Esophagus squamous epithelium (tissue), 5 donors: ENCODE results near the gene PPRC1. TPM values are rescaled to one million over a fixed set of nuclear protein-coding genes. Genes with fewer than 3 reads are reported as not detected.

Experiments used
- DNase-seq: peaks from one replicate; lab custom pipeline; 2025; lab: John Stamatoyannopoulos, UW
- H3K27ac ChIP-seq, 4 donors: fragments of 200-600 bp; sonication (generic); one replicate each; pipeline ENCODE4 v1.5.1; 2016 to 2019; ENCODE audit warnings: mild to moderate bottlenecking in 1 of 4
- H3K27me3 ChIP-seq, 4 donors: fragments of 200-600 bp; sonication (generic); 1 replicate in 3 of 4; 2 replicates in 1 of 4; pipeline versions ENCODE4 v1.5.1 to v1.6.0; 2017 to 2021; ENCODE audit warnings: antibody characterized with exemption in 1 of 4
- H3K36me3 ChIP-seq, 3 donors: fragments of 200-600 bp; sonication (generic); one replicate each; pipeline ENCODE4 v1.5.1; 2016 to 2019
- H3K4me1 ChIP-seq, 3 donors: fragments of 200-600 bp; sonication (generic); one replicate each; pipeline ENCODE4 v1.5.1; 2017 to 2019
- H3K4me3 ChIP-seq, 4 donors: fragments of 200-600 bp; sonication (generic); 1 replicate in 3 of 4; 2 replicates in 1 of 4; pipeline ENCODE4 v1.5.1; 2016 to 2019; ENCODE audit warnings: mild to moderate bottlenecking in 2 of 4, moderate library complexity in 1 of 4
- H3K9me3 ChIP-seq, 3 donors: fragments of 200-600 bp; sonication (generic); one replicate each; pipeline ENCODE4 v1.5.1; 2016 to 2019
- CTCF ChIP-seq, 6 experiments: fragments of 450-650 bp in 4 of 6; fragments of 200-600 bp in 2 of 6; sonication (generic) in 2 of 6; IDR thresholded peaks; one replicate each; pipeline ENCODE4 v1.5.1; 2016 to 2019; ENCODE audit warnings: antibody characterized with exemption in 6 of 6, mild to moderate bottlenecking in 4 of 6, moderate library complexity in 4 of 6
- POLR2A ChIP-seq, 4 donors: fragments of 450-650 bp; IDR thresholded peaks; one replicate each; pipeline ENCODE4 v1.6.1; 2017; ENCODE audit warnings: antibody characterized with exemption in 4 of 4, mild to moderate bottlenecking in 4 of 4, moderate library complexity in 3 of 4
- WGBS, 2 donors: methylation state at CpG; one replicate each; pipeline ENCODE4 v1.1.5; 2018; 5-methylcytosine and 5-hydroxymethylcytosine counted together
- intact Hi-C: fragments of 100-400 bp; cut with DNase I; formaldehyde crosslinking; loops from one replicate; pipeline ENCODE4 v1.15.0; 2022
- total RNA-seq, 4 donors: library from RNA; depleted of rRNA; stranded (reverse); fragments of >200 nt; gene quantifications; one replicate each; pipeline ENCODE4 v1.1.0, GENCODE V29; 2016
- donor health status: DM: yes; HTN: yes; CAD: no.

Gene PPRC1
- total RNA-seq, 4 donors from 2014 or later, result 10.5 to 29.9 (median 27.2) TPM

GRCh38 chr10:102151774-102152544, 19.1 kb downstream of the PPRC1 start, which contains the start of gene NOLC1:
NOLC1 (plus strand) TSS chr10:102152389; CDS start chr10:102152411, 22 bp downstream.
- TF ChIP-seq POLR2A (IDR thresholded peaks at IDR 0.05) (peak in 2 of 4 donors; percentile 66 to 73), CTCF (IDR thresholded peaks at IDR 0.05) (peak in 1 of 6 experiments; percentile 20)
- 8 to 12% methylated on average over 11 to 22 of the region's 59 CpGs for WGBS, 2 donors
- Histone ChIP-seq H3K27ac (peak within 1 kb of the TSS; percentile 84 to 96 (median 88)), H3K4me3 (peak within 1 kb of the TSS; percentile 71 to 92 (median 73)), H3K36me3 (peaks cover 7 to 68% (median 23%) of the 10 kb centered on the region in 3 donors), H3K27me3 (no peaks in the 10 kb centered on the region), H3K9me3 (no peaks in the 10 kb centered on the region), H3K4me1 (peaks cover 8 to 41% (median 17%) of the 10 kb centered on the region in 3 donors)
- intact Hi-C loops, result no loop called here
- DNase-seq, result peak; percentile 92

GRCh38 chr10:102152545-102152890, 19.7 kb downstream of the PPRC1 start:
- H3K9me3 ChIP-seq, result no peaks in the 10 kb centered on the region
- intact Hi-C loops, result no loop called here
- H3K4me3 ChIP-seq, result peak overlapping the region; percentile 71 to 92 (median 73)
- peaks cover 9 to 68% (median 21%) of the 10 kb centered on the region in 3 donors for H3K36me3 ChIP-seq
- H3K27ac ChIP-seq, result peak overlapping the region; percentile 84 to 96 (median 88)
- WGBS, 2 donors, result 0 to 1% methylated on average over 14 to 18 of the region's 19 CpGs
- H3K4me1 ChIP-seq, result peaks cover 8 to 41% (median 17%) of the 10 kb centered on the region in 3 donors
- no peak for DNase-seq
- no peaks in the 10 kb centered on the region for H3K27me3 ChIP-seq
- TF ChIP-seq POLR2A (IDR thresholded peaks at IDR 0.05), result no peak
- TF ChIP-seq CTCF (IDR thresholded peaks at IDR 0.05), result no peak

GRCh38 chr10:102153093-102153620, 20.3 kb downstream of the PPRC1 start:
- DNase-seq, result no peak
- H3K9me3 ChIP-seq, result no peaks in the 10 kb centered on the region
- no peaks in the 10 kb centered on the region for H3K27me3 ChIP-seq
- intact Hi-C loops, result no loop called here
- H3K4me1 ChIP-seq, result peaks cover 8 to 41% (median 17%) of the 10 kb centered on the region in 3 donors
- H3K4me3 ChIP-seq, result peak overlapping the region; percentile 71 to 92 (median 73)
- WGBS, 2 donors, result 15 to 23% methylated on average over 5 of the region's 5 CpGs
- TF ChIP-seq POLR2A (IDR thresholded peaks at IDR 0.05), result no peak
- no peak for TF ChIP-seq CTCF (IDR thresholded peaks at IDR 0.05)
- H3K27ac ChIP-seq, result peak overlapping the region; percentile 84 to 96 (median 88)
- peaks cover 14 to 68% (median 26%) of the 10 kb centered on the region in 3 donors for H3K36me3 ChIP-seq

GRCh38 chr10:102154466-102155116, 21.8 kb downstream of the PPRC1 start:
- Histone ChIP-seq H3K4me1 (peaks cover 8 to 41% (median 17%) of the 10 kb centered on the region in 3 donors), H3K27ac (no peak overlapping the region), H3K27me3 (no peaks in the 10 kb centered on the region), H3K9me3 (no peaks in the 10 kb centered on the region), H3K36me3 (peaks cover 19 to 68% (median 26%) of the 10 kb centered on the region in 3 donors), H3K4me3 (no peak overlapping the region)
- TF ChIP-seq CTCF (IDR thresholded peaks at IDR 0.05), result no peak
- no peak for TF ChIP-seq POLR2A (IDR thresholded peaks at IDR 0.05)
- intact Hi-C loops, result no loop called here
- 88 to 90% methylated on average over 11 of the region's 11 CpGs for WGBS, 2 donors
- no peak for DNase-seq
